HepG2 (cell line): ENCODE results near the gene ESRP2. TPM values are rescaled to one million over a fixed set of nuclear protein-coding genes. Genes with fewer than 3 reads are reported as not detected.

Experiments used
- ATAC-seq: fragments of 200-7000 bp; cut with Tn5 transposase; 3 replicates; pipeline ENCODE4 v1.9.1; 2020; ENCODE audit warnings: mild to moderate bottlenecking, moderate library complexity
- BruUV-seq: library from RNA; stranded (reverse); fragments of 400-500 nt; replicated peaks from 2 replicates; lab custom pipeline; 2021; lab: Mats Ljungman, UMichigan
- CTCF ChIA-PET: fragments of 300-600 bp; formaldehyde crosslinking; extraction: SDS; loops from one replicate; lab custom pipeline; 2021; ENCODE audit warnings: low total read pairs, inconsistent platforms, low intra/inter-chr PET ratio; lab: Yijun Ruan, JAX
- POLR2A ChIA-PET: fragments of 350-600 bp; sonication (Branson Sonifier 250); formaldehyde crosslinking; loops from one replicate; lab custom pipeline; 2020; ENCODE audit warnings: antibody characterized with exemption, inconsistent platforms; lab: Yijun Ruan, JAX
- DNase-seq: peaks from one replicate; pipeline ENCODE4 v3.0.0-alpha.2; 2015; ENCODE audit warnings: low spot score
- FAIRE-seq: peaks from 3 replicates; lab custom pipeline; 2011; peaks lifted over from hg19 to GRCh38; lab: Jason Lieb, UNC
- H2AFZ ChIP-seq: one replicate; pipeline ENCODE4 v1.6.1; 2011; ENCODE audit warnings: low read length, inconsistent platforms
- H3K27ac ChIP-seq: fragments of 300-600 bp; 3 replicates; pipeline ENCODE4 v1.8.0; 2011; ENCODE audit warnings: mixed run types, mild to moderate bottlenecking, mixed read lengths, low read length, inconsistent platforms; ENCODE audit not compliant: insufficient read depth; ENCODE audit errors: extremely low read length
- H3K27me3 ChIP-seq, 2 experiments: fragments of 200-600 bp in 1 of 2; 2 replicates in 1 of 2; 3 replicates in 1 of 2; pipeline versions ENCODE4 v1.6.0 to v1.8.0; 2011; ENCODE audit warnings: low read length in 2 of 2, mild to moderate bottlenecking in 2 of 2, moderate library complexity in 2 of 2, inconsistent platforms in 1 of 2; ENCODE audit not compliant: insufficient read depth in 2 of 2, control insufficient read depth in 1 of 2
- H3K36me3 ChIP-seq, 2 experiments: fragments of 200-600 bp in 1 of 2; replicated peaks in 1 of 2; 2 replicates in 1 of 2; 3 replicates in 1 of 2; pipeline versions ENCODE4 v1.5.1 to v1.8.0; 2011; ENCODE audit warnings: low read length in 2 of 2, inconsistent platforms in 1 of 2; ENCODE audit not compliant: insufficient read depth in 2 of 2, control insufficient read depth in 1 of 2
- H3K4me1 ChIP-seq: 2 replicates; pipeline ENCODE4 v1.5.1; 2012; ENCODE audit warnings: low read length, inconsistent platforms; ENCODE audit not compliant: insufficient read depth
- H3K4me2 ChIP-seq: 2 replicates; pipeline ENCODE4 v1.6.0; 2011; ENCODE audit warnings: low read depth, low read length, inconsistent platforms
- H3K4me3 ChIP-seq, 3 experiments: fragments of 200-600 bp in 1 of 3; sonication (generic), shearing (Covaris generic) in 1 of 3; replicated peaks in 1 of 3; 2 replicates each; pipeline ENCODE4 v1.5.1; 2011 to 2016; ENCODE audit warnings: low read length in 3 of 3, inconsistent platforms in 2 of 3, low read depth in 2 of 3, mild to moderate bottlenecking in 2 of 3, control low read depth in 1 of 3, mixed read lengths in 1 of 3; ENCODE audit not compliant: insufficient read depth in 1 of 3
- H3K79me2 ChIP-seq: one replicate; pipeline ENCODE4 v1.6.1; 2011; ENCODE audit warnings: low read length, inconsistent platforms; ENCODE audit not compliant: insufficient read depth
- H3K9ac ChIP-seq: 2 replicates; pipeline ENCODE4 v1.6.0; 2011; ENCODE audit warnings: mild to moderate bottlenecking, low read depth, low read length, inconsistent platforms; ENCODE audit not compliant: insufficient read depth
- H3K9me3 ChIP-seq: 2 replicates; pipeline ENCODE4 v1.5.1; 2012; ENCODE audit warnings: mild to moderate bottlenecking, low read length
- H4K20me1 ChIP-seq: 2 replicates; pipeline ENCODE4 v1.6.0; 2011; ENCODE audit warnings: inconsistent platforms, mild to moderate bottlenecking, low read length, moderate library complexity; ENCODE audit not compliant: insufficient read depth
- CAMTA2 ChIP-seq: sonication (generic); formaldehyde crosslinking; IDR thresholded peaks from 2 replicates; pipeline ENCODE4 v1.4.0; 2020; ENCODE audit warnings: mild to moderate bottlenecking, missing genetic modification reagents, borderline replicate concordance
- HHEX ChIP-seq: IDR thresholded peaks from 2 replicates; pipeline ENCODE4 v1.6.1; 2016; ENCODE audit warnings: control low read depth
- MAF1 ChIP-seq: sonication (generic); formaldehyde crosslinking; IDR thresholded peaks from 2 replicates; pipeline ENCODE4 v1.5.0; 2020; ENCODE audit warnings: missing genetic modification reagents, borderline replicate concordance
- NFIC ChIP-seq: IDR thresholded peaks from 2 replicates; pipeline ENCODE4 v1.6.1; 2012; ENCODE audit warnings: mild to moderate bottlenecking, low read length, inconsistent platforms
- PLRG1 ChIP-seq: fragments of 450-650 bp; conservative IDR thresholded peaks from 2 replicates; pipeline ENCODE4 v1.6.1; 2016
- REXO4 ChIP-seq: sonication (generic); formaldehyde crosslinking; IDR thresholded peaks from 2 replicates; pipeline ENCODE4 v1.8.0; 2022; ENCODE audit warnings: missing genetic modification reagents, mild to moderate bottlenecking, borderline replicate concordance
- SOX5 ChIP-seq: IDR thresholded peaks from 2 replicates; pipeline ENCODE4 v1.6.1; 2016; ENCODE audit warnings: borderline replicate concordance
- ZNF343 ChIP-seq: sonication (generic); formaldehyde crosslinking; IDR thresholded peaks from 2 replicates; pipeline ENCODE4 v1.4.0; 2020; ENCODE audit warnings: mild to moderate bottlenecking, missing genetic modification reagents
- ZNF570 ChIP-seq: sonication (generic); formaldehyde crosslinking; IDR thresholded peaks from 2 replicates; pipeline ENCODE4 v1.4.0; 2020; ENCODE audit warnings: mild to moderate bottlenecking, missing genetic modification reagents, borderline replicate concordance
- ZNF891 ChIP-seq: sonication (generic); formaldehyde crosslinking; IDR thresholded peaks from 2 replicates; pipeline ENCODE4 v1.5.0; 2020; ENCODE audit warnings: mild to moderate bottlenecking, missing genetic modification reagents
- WGBS: methylation state at CpG from one replicate; pipeline ENCODE4 v1.1.6; 2017; ENCODE audit warnings: low lambda C conversion rate; 5-methylcytosine and 5-hydroxymethylcytosine counted together
- in situ Hi-C: cut with HindIII; loops from 2 replicates; pipeline ENCODE4 v1.10.0; 2017; ENCODE audit warnings: low pct_unique_long_range_greater_than_20kb; ENCODE audit not compliant: extremely low pct_ligation_motif_present
- intact Hi-C: fragments of 100-400 bp; cut with micrococcal nuclease; formaldehyde crosslinking; loops from one replicate; pipeline ENCODE4 v1.10.0; 2022; ENCODE audit not compliant: unreplicated experiment
- polyA plus RNA-seq, 8 experiments: library from polyadenylated mRNA; depleted of rRNA in 3 of 8; stranded (reverse) in 7 of 8; unstranded in 1 of 8; fragments of >200 nt; fragmentation: Illumina TruSeq in 4 of 8; extraction: Trizol in 4 of 8; gene quantifications; 2 replicates each; pipeline versions ENCODE4 v1.2.1 to v1.2.3, GENCODE V29; 2011 to 2016; ENCODE audit warnings: low read depth in 4 of 8, missing spikeins in 1 of 8, mixed read lengths in 1 of 8; ENCODE audit not compliant: insufficient read depth in 1 of 8
- total RNA-seq, 5 experiments: library from RNA; depleted of rRNA; stranded (reverse); fragments of >200 nt; fragmentation: Illumina TruSeq; extraction: Trizol; gene quantifications; 2 replicates each; pipeline ENCODE4 v1.2.3, GENCODE V29; 2016; ENCODE audit warnings: low read depth in 1 of 5
- TF ChIP-seq, protein P1 (sequence below): sonication (generic); formaldehyde crosslinking; IDR thresholded peaks from 2 replicates; pipeline ENCODE4 v1.5.1; 2020; ENCODE audit warnings: missing genetic modification reagents, mild to moderate bottlenecking, borderline replicate concordance
- TF ChIP-seq, protein P2 (sequence below): sonication (generic); formaldehyde crosslinking; conservative IDR thresholded peaks from 2 replicates; pipeline ENCODE4 v1.8.1; 2023; ENCODE audit warnings: missing genetic modification reagents
- TF ChIP-seq, protein P3 (sequence below): sonication (generic); formaldehyde crosslinking; IDR thresholded peaks from 2 replicates; pipeline ENCODE4 v1.5.0; 2020; ENCODE audit warnings: missing genetic modification reagents
- TF ChIP-seq, protein P4 (sequence below): sonication (generic); formaldehyde crosslinking; IDR thresholded peaks from 2 replicates; pipeline ENCODE4 v1.4.0; 2020; ENCODE audit warnings: missing genetic modification reagents, borderline replicate concordance

Gene ESRP2
- total and polyA plus RNA-seq, 2 of the 13 experiments (the other 11 are each of a cell fraction or from before 2014, with no cell fraction given), result 21.1 to 32.4 TPM

DNA sequence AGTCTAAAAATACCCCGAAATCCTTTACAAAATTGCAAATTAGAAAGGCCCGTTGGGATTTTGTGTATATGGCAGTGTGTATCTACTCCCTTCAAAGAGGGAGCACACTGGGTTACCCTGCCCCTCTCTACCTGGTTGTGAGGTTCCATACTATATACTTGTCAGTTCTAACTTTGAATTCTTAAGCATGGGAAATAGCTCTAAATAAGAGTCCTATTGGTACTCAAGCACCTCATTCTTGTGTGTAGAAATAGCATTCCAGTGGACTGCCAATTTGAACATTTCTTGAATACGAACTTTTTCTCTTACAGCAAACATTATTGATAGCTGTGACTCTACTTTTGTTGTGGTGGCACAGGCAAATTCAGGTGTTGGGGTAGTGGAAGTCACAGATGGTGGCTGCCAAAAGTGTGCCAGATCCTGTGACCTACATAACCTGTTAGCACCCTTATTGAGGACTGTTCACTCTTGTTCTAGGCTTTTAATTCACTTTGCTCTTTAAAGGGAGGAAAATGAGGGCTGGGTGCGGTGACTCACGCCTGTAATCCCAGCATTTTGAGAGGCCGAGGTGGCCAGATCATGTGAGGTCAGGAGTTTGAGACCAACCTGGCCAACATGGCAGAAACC lies 16.1 kb downstream of the ESRP2 start:
- Histone ChIP-seq H2AFZ (no peak overlapping the region), H3K4me2 (no peak overlapping the region), H3K9me3 (no peaks in the 10 kb centered on the region), H3K4me3 (no peak overlapping the region), H3K4me1 (peaks cover 17% of the 10 kb centered on the region), H3K79me2 (no peaks in the 10 kb centered on the region), H4K20me1 (no peaks in the 10 kb centered on the region), H3K27ac (peak overlapping the region; percentile 0), H3K27me3 (no peaks in the 10 kb centered on the region)
- in situ Hi-C loops, result no loop called here
- ATAC-seq (no peak), FAIRE-seq (no peak)
- CTCF ChIA-PET, result no interaction called here
- 97% methylated on average over 6 of the region's 6 CpGs for WGBS
- POLR2A ChIA-PET, result interaction anchor here (1.4 to 2.1 kb wide), 4 partner anchors 16 to 135 kb away, joined by 3 to 7 read pairs (median 3); partner anchors contain the start of genes NFATC3, PRMT7 and SLC7A6OS
- TF ChIP-seq NFIC, result no peak
- no peak for TF ChIP-seq CAMTA2
- TF ChIP-seq, protein P1, sequence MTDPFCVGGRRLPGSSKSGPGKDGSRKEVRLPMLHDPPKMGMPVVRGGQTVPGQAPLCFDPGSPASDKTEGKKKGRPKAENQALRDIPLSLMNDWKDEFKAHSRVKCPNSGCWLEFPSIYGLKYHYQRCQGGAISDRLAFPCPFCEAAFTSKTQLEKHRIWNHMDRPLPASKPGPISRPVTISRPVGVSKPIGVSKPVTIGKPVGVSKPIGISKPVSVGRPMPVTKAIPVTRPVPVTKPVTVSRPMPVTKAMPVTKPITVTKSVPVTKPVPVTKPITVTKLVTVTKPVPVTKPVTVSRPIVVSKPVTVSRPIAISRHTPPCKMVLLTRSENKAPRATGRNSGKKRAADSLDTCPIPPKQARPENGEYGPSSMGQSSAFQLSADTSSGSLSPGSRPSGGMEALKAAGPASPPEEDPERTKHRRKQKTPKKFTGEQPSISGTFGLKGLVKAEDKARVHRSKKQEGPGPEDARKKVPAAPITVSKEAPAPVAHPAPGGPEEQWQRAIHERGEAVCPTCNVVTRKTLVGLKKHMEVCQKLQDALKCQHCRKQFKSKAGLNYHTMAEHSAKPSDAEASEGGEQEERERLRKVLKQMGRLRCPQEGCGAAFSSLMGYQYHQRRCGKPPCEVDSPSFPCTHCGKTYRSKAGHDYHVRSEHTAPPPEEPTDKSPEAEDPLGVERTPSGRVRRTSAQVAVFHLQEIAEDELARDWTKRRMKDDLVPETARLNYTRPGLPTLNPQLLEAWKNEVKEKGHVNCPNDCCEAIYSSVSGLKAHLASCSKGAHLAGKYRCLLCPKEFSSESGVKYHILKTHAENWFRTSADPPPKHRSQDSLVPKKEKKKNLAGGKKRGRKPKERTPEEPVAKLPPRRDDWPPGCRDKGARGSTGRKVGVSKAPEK, result no peak
- TF ChIP-seq, protein P2, sequence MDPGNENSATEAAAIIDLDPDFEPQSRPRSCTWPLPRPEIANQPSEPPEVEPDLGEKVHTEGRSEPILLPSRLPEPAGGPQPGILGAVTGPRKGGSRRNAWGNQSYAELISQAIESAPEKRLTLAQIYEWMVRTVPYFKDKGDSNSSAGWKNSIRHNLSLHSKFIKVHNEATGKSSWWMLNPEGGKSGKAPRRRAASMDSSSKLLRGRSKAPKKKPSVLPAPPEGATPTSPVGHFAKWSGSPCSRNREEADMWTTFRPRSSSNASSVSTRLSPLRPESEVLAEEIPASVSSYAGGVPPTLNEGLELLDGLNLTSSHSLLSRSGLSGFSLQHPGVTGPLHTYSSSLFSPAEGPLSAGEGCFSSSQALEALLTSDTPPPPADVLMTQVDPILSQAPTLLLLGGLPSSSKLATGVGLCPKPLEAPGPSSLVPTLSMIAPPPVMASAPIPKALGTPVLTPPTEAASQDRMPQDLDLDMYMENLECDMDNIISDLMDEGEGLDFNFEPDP, result no peak
- no peak for TF ChIP-seq PLRG1
- TF ChIP-seq HHEX (CRISPR knock-in tag), result no peak
- no peak for TF ChIP-seq ZNF570 (CRISPR knock-in tag)
- TF ChIP-seq, protein P3, sequence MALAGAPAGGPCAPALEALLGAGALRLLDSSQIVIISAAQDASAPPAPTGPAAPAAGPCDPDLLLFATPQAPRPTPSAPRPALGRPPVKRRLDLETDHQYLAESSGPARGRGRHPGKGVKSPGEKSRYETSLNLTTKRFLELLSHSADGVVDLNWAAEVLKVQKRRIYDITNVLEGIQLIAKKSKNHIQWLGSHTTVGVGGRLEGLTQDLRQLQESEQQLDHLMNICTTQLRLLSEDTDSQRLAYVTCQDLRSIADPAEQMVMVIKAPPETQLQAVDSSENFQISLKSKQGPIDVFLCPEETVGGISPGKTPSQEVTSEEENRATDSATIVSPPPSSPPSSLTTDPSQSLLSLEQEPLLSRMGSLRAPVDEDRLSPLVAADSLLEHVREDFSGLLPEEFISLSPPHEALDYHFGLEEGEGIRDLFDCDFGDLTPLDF (CRISPR knock-in tag), result no peak
- TF ChIP-seq REXO4, result no peak
- no peak for TF ChIP-seq SOX5
- TF ChIP-seq ZNF891 (CRISPR knock-in tag), result no peak
- TF ChIP-seq ZNF343 (CRISPR knock-in tag), result no peak
- TF ChIP-seq, protein P4, sequence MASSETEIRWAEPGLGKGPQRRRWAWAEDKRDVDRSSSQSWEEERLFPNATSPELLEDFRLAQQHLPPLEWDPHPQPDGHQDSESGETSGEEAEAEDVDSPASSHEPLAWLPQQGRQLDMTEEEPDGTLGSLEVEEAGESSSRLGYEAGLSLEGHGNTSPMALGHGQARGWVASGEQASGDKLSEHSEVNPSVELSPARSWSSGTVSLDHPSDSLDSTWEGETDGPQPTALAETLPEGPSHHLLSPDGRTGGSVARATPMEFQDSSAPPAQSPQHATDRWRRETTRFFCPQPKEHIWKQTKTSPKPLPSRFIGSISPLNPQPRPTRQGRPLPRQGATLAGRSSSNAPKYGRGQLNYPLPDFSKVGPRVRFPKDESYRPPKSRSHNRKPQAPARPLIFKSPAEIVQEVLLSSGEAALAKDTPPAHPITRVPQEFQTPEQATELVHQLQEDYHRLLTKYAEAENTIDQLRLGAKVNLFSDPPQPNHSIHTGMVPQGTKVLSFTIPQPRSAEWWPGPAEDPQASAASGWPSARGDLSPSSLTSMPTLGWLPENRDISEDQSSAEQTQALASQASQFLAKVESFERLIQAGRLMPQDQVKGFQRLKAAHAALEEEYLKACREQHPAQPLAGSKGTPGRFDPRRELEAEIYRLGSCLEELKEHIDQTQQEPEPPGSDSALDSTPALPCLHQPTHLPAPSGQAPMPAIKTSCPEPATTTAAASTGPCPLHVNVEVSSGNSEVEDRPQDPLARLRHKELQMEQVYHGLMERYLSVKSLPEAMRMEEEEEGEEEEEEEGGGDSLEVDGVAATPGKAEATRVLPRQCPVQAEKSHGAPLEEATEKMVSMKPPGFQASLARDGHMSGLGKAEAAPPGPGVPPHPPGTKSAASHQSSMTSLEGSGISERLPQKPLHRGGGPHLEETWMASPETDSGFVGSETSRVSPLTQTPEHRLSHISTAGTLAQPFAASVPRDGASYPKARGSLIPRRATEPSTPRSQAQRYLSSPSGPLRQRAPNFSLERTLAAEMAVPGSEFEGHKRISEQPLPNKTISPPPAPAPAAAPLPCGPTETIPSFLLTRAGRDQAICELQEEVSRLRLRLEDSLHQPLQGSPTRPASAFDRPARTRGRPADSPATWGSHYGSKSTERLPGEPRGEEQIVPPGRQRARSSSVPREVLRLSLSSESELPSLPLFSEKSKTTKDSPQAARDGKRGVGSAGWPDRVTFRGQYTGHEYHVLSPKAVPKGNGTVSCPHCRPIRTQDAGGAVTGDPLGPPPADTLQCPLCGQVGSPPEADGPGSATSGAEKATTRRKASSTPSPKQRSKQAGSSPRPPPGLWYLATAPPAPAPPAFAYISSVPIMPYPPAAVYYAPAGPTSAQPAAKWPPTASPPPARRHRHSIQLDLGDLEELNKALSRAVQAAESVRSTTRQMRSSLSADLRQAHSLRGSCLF, result no peak
- TF ChIP-seq MAF1 (CRISPR knock-in tag), result no peak
- TF ChIP-seq, all 625 proteins: peak for 0
- H3K36me3 ChIP-seq, result peaks cover 7 to 38% of the 10 kb centered on the region in 2 experiments
- intact Hi-C loops, result no loop called here
- no peak overlapping the region for H3K9ac ChIP-seq
- no peak for DNase-seq
- BruUV-seq, result no TSS peak
